GM06990 (cell line): ENCODE data around the gene CD99L2.

ENCODE experiments used
- DNase-seq: peaks from one replicate; pipeline ENCODE4 v3.0.0-alpha.2; 2011; ENCODE audit not compliant: insufficient read length; ENCODE audit errors: extremely low read depth
- H3K27me3 ChIP-seq: replicated peaks from 2 replicates; pipeline ENCODE4 v1.6.0; 2011; ENCODE audit warnings: low read length; ENCODE audit not compliant: control insufficient read depth, insufficient read depth
- H3K36me3 ChIP-seq: 2 replicates; pipeline ENCODE4 v1.5.1; 2011; ENCODE audit warnings: low read length; ENCODE audit not compliant: control insufficient read depth, insufficient read depth
- H3K4me3 ChIP-seq: replicated peaks from 2 replicates; pipeline ENCODE4 v1.5.1; 2011; ENCODE audit warnings: low read depth, mild to moderate bottlenecking, control low read depth, low read length
- CTCF ChIP-seq: IDR thresholded peaks from 2 replicates; pipeline ENCODE4 v1.5.1; 2011; ENCODE audit warnings: low read length, control low read depth, mild to moderate bottlenecking, inconsistent platforms; ENCODE audit not compliant: insufficient read depth, poor library complexity, severe bottlenecking

Gene CD99L2

DNA sequence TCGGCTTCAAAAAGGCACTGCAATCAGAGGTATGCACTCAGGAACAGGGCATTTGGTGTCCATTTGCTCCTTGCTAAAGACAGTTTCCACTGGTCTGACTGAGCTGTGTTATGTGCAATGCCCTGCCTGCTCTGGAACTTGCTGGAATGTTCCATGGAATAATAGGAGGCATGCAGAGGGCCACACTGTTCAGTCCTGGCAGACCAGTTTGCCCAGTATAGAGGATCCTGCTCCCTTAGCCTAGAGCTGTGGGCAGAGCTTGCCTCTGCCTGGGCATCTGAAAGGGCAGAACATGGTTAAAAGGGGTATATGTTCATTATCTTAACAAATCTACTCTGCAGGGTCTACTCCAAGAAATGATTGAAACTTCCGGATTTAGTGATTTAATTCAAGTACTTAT, 27.8 kb upstream of the CD99L2 start:
- DNase-seq: no peak
- no peak for TF ChIP-seq CTCF
- H3K36me3 ChIP-seq: no peaks in the 10 kb centered on the region
- no peaks in the 10 kb centered on the region for H3K27me3 ChIP-seq
- H3K4me3 ChIP-seq: no peak overlapping the region

DNA sequence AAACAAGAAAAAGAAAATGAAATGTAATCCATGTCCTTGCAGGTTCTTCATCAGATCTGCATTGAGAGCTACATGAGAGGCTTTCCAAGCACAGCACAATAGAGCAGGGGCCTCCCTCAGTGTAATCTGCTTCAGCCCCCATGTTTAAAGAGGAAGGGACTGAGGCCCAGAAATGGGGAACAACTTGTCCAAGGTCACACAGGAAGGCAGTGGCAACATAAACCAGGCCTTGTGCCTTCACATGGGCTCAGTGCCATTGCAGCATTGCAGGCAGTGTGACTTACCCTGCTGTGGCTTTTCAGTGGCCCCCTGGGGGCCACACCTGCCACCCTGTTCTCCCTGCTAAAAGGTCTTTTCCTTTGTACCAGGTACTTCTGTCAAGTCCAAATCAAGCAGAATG, 20.9 kb upstream of the CD99L2 start:
- no peak for DNase-seq
- TF ChIP-seq CTCF: no peak
- no peak overlapping the region for H3K4me3 ChIP-seq

GRCh38 chrX:150913511-150913910, 15.0 kb upstream of the CD99L2 start:
- TF ChIP-seq CTCF: no peak
- Histone ChIP-seq H3K36me3 (no peaks in the 10 kb centered on the region), H3K4me3 (no peak overlapping the region), H3K27me3 (no peaks in the 10 kb centered on the region)
- no peak for DNase-seq

More for the DNA sequence above, 20.9 kb upstream of the CD99L2 start:
- H3K27me3 ChIP-seq: no peaks in the 10 kb centered on the region
- H3K36me3 ChIP-seq: no peaks in the 10 kb centered on the region

DNA sequence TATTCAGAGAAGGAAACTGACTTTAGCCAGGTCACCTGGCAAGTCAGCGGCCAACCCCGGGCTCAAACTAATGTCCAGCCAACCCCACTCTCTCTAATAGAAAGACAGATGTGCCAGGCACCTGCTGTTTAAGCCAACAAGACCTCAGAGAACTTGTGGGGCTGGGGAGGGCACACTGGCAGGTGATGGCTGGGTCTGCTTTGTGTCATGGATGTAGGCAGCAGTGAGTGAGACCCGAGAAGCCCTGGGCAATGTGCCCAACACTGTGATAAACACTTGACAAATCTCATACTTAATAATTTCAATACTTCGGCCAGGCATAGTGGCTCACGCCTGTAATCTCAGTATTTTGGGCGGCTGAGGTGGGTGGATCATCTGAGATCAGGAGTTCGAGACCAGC, 9.0 kb upstream of the CD99L2 start:
- TF ChIP-seq CTCF: no peak
- Histone ChIP-seq H3K27me3 (no peaks in the 10 kb centered on the region), H3K36me3 (no peaks in the 10 kb centered on the region), H3K4me3 (no peak overlapping the region)
- no peak for DNase-seq

GRCh38 chrX:150906694-150907093, 8.2 kb upstream of the CD99L2 start:
- no peaks in the 10 kb centered on the region for H3K36me3 ChIP-seq
- no peak for DNase-seq
- TF ChIP-seq CTCF: no peak
- H3K4me3 ChIP-seq: no peak overlapping the region
- no peaks in the 10 kb centered on the region for H3K27me3 ChIP-seq

- Histone ChIP-seq H3K36me3 (no peaks in the 10 kb centered on the region), H3K4me3 (no peak overlapping the region), H3K27me3 (no peaks in the 10 kb centered on the region)
- no peak for DNase-seq
- no peak for TF ChIP-seq CTCF
Observed at GRCh38 chrX:150905293-150905692, 6.8 kb upstream of the CD99L2 start.
